Activated B cell treated with CpG ODN at 0.5 μM for 24 hours (primary cell): ENCODE measurements around the gene NEAT1. TPM values are rescaled to one million over a fixed set of nuclear protein-coding genes. Genes with fewer than 3 reads are reported as not detected.

Source experiments
- ATAC-seq: fragments of 200-7000 bp; cut with Tn5 transposase; one replicate; pipeline ENCODE4 v1.10.0; 2021; ENCODE audit warnings: low read depth, mild to moderate bottlenecking, moderate library complexity
- CTCF ChIA-PET: fragments of 350-600 bp; sonication (Branson Sonifier 250); formaldehyde crosslinking; loops from one replicate; lab custom pipeline; 2021; ENCODE audit warnings: antibody characterized with exemption; lab: Charles Lee
- POLR2A ChIA-PET: fragments of 350-600 bp; sonication (Branson Sonifier 250); formaldehyde crosslinking; loops from one replicate; lab custom pipeline; 2021; ENCODE audit warnings: antibody characterized with exemption; lab: Charles Lee
- DNase-seq: peaks from one replicate; pipeline ENCODE4 v3.0.0; 2022
- H3K27ac Mint-ChIP-seq: one replicate; pipeline ENCODE4 v1.8.0; 2020; ENCODE audit warnings: mixed read lengths
- H3K27me3 Mint-ChIP-seq: one replicate; pipeline ENCODE4 v1.8.0; 2021; ENCODE audit warnings: mixed read lengths
- H3K36me3 Mint-ChIP-seq: one replicate; pipeline ENCODE4 v1.8.0; 2021; ENCODE audit warnings: low read depth, mixed read lengths
- H3K4me1 Mint-ChIP-seq: one replicate; pipeline ENCODE4 v1.8.0; 2021; ENCODE audit warnings: mixed read lengths
- H3K4me3 Mint-ChIP-seq: one replicate; pipeline ENCODE4 v1.8.0; 2020; ENCODE audit warnings: mild to moderate bottlenecking, mixed read lengths
- H3K9me3 Mint-ChIP-seq: one replicate; pipeline ENCODE4 v1.8.0; 2020; ENCODE audit warnings: mixed read lengths
- CTCF ChIP-seq: fragments of 200-600 bp; IDR thresholded peaks from one replicate; pipeline ENCODE4 v1.8.0; 2022; ENCODE audit warnings: antibody characterized with exemption, mild to moderate bottlenecking
- intact Hi-C: fragments of 100-400 bp; cut with micrococcal nuclease; formaldehyde crosslinking; loops from one replicate; pipeline ENCODE4 v1.15.1; 2024
- total RNA-seq: library from RNA; stranded (reverse); gene quantifications from 2 replicates; pipeline ENCODE4 v1.2.3, GENCODE V29; 2022

Gene NEAT1
- total RNA-seq, 1 donor from 2014 or later, result 699 TPM

- peak overlapping the region; percentile 86 for H3K4me3 Mint-ChIP-seq
- ChIA-PET CTCF (interaction anchor here (0.8 to 12.8 kb wide), 8 partner anchors 10 to 86 kb away, joined by 3 to 289 read pairs (median 6); partner anchors contain the start of gene MALAT1), POLR2A (interaction anchor here (0.9 to 19.3 kb wide), 20 partner anchors 9 to 442 kb away, joined by 3 to 3752 read pairs (median 9); partner anchors contain the start of genes FAM89B, FRMD8, MALAT1 and NEAT1)
- no peaks in the 10 kb centered on the region for H3K27me3 Mint-ChIP-seq
- TF ChIP-seq CTCF, result no peak
- no peaks in the 10 kb centered on the region for H3K9me3 Mint-ChIP-seq
- H3K4me1 Mint-ChIP-seq, result peaks cover 67% of the 10 kb centered on the region
- ATAC-seq (peak; percentile 1), DNase-seq (peak; percentile 55)
- peaks cover 15% of the 10 kb centered on the region for H3K36me3 Mint-ChIP-seq
- intact Hi-C loops, result loop anchor here (2.0 kb wide), 2 partner anchors 15 to 59 kb away; no protein-coding TSS in a partner anchor
- H3K27ac Mint-ChIP-seq, result peak overlapping the region; percentile 100
Measured at GRCh38 chr11:65417702-65418430, 4.7 kb upstream of the NEAT1 start.

GRCh38 chr11:65418431-65418680, 4.2 kb upstream of the NEAT1 start:
- H3K36me3 Mint-ChIP-seq, result peaks cover 15% of the 10 kb centered on the region
- no peaks in the 10 kb centered on the region for H3K9me3 Mint-ChIP-seq
- ChIA-PET POLR2A (interaction anchor here (1.0 to 19.3 kb wide), 18 partner anchors 8 to 441 kb away, joined by 3 to 3752 read pairs (median 15); partner anchors contain the start of genes FAM89B, FRMD8, MALAT1 and NEAT1), CTCF (interaction anchor here (0.8 to 12.8 kb wide), 5 partner anchors 9 to 86 kb away, joined by 3 to 289 read pairs (median 5); partner anchors contain the start of gene MALAT1)
- DNase-seq, result no peak
- peak overlapping the region; percentile 87 for H3K4me3 Mint-ChIP-seq
- peak; percentile 0 for ATAC-seq
- H3K4me1 Mint-ChIP-seq, result peaks cover 69% of the 10 kb centered on the region
- peak overlapping the region; percentile 100 for H3K27ac Mint-ChIP-seq
- intact Hi-C loops, result no loop called here
- no peaks in the 10 kb centered on the region for H3K27me3 Mint-ChIP-seq
- no peak for TF ChIP-seq CTCF

GRCh38 chr11:65418681-65419459, 3.7 kb upstream of the NEAT1 start:
- intact Hi-C loops, result loop anchor here (1.0 kb wide), 2 partner anchors 12 to 78 kb away; no protein-coding TSS in a partner anchor
- ChIA-PET CTCF (interaction anchor here (1.0 to 12.8 kb wide), 5 partner anchors 11 to 85 kb away, joined by 3 to 289 read pairs (median 5); partner anchors contain the start of gene MALAT1), POLR2A (interaction anchor here (0.6 to 19.3 kb wide), 25 partner anchors 8 to 441 kb away, joined by 3 to 3752 read pairs (median 6); partner anchors contain the start of genes FAM89B, FRMD8, MALAT1 and NEAT1)
- DNase-seq (peak; percentile 87), ATAC-seq (peak; percentile 50)
- Mint-ChIP-seq H3K4me3 (peak overlapping the region; percentile 87), H3K9me3 (no peaks in the 10 kb centered on the region), H3K27ac (peak overlapping the region; percentile 100), H3K36me3 (peaks cover 15% of the 10 kb centered on the region), H3K4me1 (peaks cover 71% of the 10 kb centered on the region), H3K27me3 (no peaks in the 10 kb centered on the region)
- TF ChIP-seq CTCF, result no peak

GRCh38 chr11:65419460-65419771, 3.2 kb upstream of the NEAT1 start:
- H3K27me3 Mint-ChIP-seq, result no peaks in the 10 kb centered on the region
- DNase-seq (no peak), ATAC-seq (no peak)
- peaks cover 19% of the 10 kb centered on the region for H3K36me3 Mint-ChIP-seq
- peaks cover 73% of the 10 kb centered on the region for H3K4me1 Mint-ChIP-seq
- intact Hi-C loops, result loop anchor here (1.0 kb wide), 2 partner anchors 12 to 78 kb away; no protein-coding TSS in a partner anchor
- no peaks in the 10 kb centered on the region for H3K9me3 Mint-ChIP-seq
- H3K4me3 Mint-ChIP-seq, result peak overlapping the region; percentile 87
- H3K27ac Mint-ChIP-seq, result peak overlapping the region; percentile 100
- POLR2A ChIA-PET, result interaction anchor here (0.6 to 19.3 kb wide), 23 partner anchors 7 to 1209 kb away, joined by 3 to 3752 read pairs (median 6); partner anchors contain the start of genes FAM89B, FRMD8, MALAT1 and NEAT1
- CTCF ChIA-PET, result interaction anchor here (1.0 to 12.8 kb wide), 4 partner anchors 10 to 85 kb away, joined by 3 to 289 read pairs (median 5); partner anchors contain the start of gene MALAT1
- no peak for TF ChIP-seq CTCF
